HL-60/S4 treated with phorbol 12-myristate 13-acetate at 8.2 ng/mL for 4 days and 3 days (cell line): ENCODE results near the gene RASA3.
"Not testable (repeated sequence)": the region's sequence is repeated elsewhere in the genome, so short reads cannot be mapped to it uniquely, and the experiment has no call there.

Source experiments
- in situ Hi-C: fragments of 300-500 bp; cut with MboI; formaldehyde crosslinking; loops from 2 replicates; pipeline ENCODE4 v1.15.0; 2022; ENCODE audit warnings: low sequenced_read_pairs

RASA3 gene

DNA sequence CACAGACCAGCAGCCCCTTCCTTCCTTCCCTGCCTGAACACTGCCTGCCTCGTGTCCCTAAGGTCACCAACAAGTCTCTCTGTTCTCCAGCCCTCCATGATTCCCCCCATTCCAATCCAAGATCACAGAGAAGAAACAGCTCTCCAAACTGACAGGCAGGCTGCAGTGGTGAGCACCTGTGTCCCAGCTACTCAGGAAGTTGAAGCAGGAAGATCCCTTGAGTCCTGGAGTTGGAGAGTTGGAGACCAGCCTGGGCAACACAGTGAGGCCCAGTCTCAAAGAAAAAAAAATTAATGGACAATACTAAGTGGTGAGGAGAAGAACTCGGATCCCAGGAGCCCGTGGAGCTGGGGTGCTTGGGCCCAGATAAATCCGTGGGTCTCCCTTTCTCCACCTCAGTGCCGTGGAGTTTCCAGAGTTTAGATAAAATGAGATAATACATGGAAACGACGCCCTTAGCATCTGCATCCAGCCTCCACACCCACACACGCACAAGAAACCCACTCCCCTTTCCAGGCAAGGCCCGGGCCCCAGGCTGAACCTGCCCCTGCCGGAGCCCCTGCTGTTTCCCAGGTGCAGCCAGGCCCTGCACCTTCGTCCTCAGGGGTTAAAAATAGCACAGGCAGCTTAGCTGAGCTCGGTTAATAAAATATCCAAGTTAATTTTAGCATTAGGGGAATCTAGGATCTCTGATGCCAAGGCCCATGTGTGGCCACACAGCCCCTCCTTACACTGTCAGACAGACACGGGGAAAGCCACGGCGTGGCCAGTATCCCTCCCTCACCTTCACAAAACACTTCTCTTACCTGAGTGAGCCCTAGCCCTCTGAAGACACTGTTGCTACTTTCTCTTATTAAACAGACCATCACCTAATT lies 4.7 kb downstream of the RASA3 start:
- in situ Hi-C loops = loop anchor here (10.0 kb wide), 1 partner anchor 83 kb away; no protein-coding TSS in a partner anchor

- in situ Hi-C loops = loop anchor here (10.0 kb wide), 1 partner anchor 82 kb away; no protein-coding TSS in a partner anchor
Measured at GRCh38 chr13:114126789-114127472, 5.5 kb downstream of the RASA3 start.

GRCh38 chr13:114126086-114126485 lies 6.3 kb downstream of the RASA3 start:
- in situ Hi-C loops = loop anchor here (10.0 kb wide), 1 partner anchor 81 kb away; no protein-coding TSS in a partner anchor

DNA sequence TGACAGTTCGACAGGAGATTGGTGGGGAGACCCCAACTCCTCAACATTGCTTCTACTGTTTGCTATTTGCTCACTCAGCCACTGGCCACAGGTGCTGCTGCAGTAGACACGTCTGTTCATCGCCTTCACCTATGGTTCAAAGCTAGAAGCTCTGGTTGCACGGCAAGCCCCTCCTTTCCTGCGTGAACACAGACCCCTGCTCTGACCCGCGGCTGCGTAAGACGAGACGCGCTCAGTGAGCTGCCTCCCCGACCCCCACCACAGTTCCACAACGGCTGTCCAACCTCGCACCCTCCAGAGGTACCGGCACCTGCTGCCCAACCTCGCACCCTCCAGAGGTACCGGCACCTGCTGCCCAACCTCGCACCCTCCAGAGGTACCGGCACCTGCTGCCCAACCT lies 6.8 kb downstream of the RASA3 start:
- in situ Hi-C loops = loop anchor here (10.0 kb wide), 1 partner anchor 81 kb away; no protein-coding TSS in a partner anchor

DNA sequence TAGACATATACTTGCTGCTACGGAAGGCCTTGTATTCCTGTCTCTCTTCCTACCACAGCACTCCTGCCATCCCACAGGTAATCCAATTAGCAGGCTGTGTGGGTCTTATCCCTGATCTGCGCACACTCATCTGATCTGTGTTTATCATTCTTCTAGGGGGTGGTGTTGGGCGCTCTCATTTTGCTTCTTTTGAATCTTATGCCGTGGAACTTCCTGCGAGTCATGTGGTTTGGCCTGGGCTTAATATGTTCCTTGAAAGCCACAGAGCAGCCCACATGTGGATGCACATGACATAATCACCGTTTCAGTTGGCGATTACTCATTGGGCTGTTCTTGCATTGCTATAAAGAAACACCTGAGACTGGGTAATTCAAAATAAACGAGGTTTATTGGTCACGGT lies 7.5 kb downstream of the RASA3 start:
- in situ Hi-C loops = loop anchor here (10.0 kb wide), 1 partner anchor 80 kb away; no protein-coding TSS in a partner anchor

GRCh38 chr13:114124431-114124830 lies 8.0 kb downstream of the RASA3 start:
- in situ Hi-C loops = loop anchor here (10.0 kb wide), 1 partner anchor 80 kb away; no protein-coding TSS in a partner anchor

GRCh38 chr13:114123876-114124275 lies 8.5 kb downstream of the RASA3 start:
- in situ Hi-C loops = loop anchor here (10.0 kb wide), 1 partner anchor 79 kb away; no protein-coding TSS in a partner anchor

DNA sequence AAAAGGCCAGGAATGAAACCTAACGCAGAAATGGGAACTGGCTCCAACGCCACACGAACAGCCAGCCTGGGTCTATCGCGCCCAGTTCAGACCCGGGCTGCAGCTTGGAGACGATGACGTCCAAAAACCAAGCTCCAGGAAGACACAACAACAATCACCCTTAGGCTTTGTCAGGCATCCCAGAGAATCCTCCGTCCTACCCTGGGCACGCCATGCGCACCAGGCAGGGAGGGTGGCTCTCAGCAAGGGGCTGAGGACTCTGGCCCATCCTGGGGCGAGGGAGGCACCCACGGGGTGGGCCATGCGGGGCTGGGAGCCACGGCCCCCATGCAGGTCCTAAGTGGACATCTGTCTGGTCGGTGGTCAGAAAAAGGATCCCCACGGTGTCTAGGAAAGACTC lies 9.0 kb downstream of the RASA3 start:
- in situ Hi-C loops = loop anchor here (10.0 kb wide), 1 partner anchor 79 kb away; no protein-coding TSS in a partner anchor

DNA sequence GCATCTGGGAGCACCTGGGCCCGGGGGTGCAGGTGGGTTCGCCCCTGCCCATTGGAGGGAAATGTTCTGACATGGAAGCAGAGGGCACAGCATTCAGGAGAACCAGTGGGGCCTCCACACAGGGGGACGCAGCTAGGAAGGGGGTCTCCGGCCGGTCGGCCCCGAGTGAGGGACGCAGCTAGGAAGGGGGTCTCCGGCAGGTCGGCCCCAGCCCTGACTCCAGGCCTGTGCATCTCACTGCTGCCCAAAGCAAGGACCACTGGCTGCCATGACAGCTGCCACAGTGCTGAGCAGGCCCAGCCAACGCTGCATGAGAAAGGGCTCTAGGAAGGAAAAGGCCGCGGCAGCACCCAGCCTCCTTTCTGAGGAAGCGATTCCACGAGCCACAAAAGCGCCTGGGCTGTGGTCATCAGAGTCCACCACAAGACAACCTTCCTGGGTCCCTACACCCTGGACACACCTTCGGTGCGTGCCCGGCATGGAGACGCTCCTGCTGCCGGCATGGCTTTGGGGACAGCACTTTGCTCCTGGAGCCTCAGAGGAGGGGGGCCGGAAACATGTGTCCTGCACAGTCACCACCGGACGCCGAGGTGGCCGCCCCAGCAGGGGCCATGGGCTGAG lies 9.7 kb downstream of the RASA3 start:
- in situ Hi-C loops = loop anchor here (10.0 kb wide), 1 partner anchor 78 kb away; no protein-coding TSS in a partner anchor

DNA sequence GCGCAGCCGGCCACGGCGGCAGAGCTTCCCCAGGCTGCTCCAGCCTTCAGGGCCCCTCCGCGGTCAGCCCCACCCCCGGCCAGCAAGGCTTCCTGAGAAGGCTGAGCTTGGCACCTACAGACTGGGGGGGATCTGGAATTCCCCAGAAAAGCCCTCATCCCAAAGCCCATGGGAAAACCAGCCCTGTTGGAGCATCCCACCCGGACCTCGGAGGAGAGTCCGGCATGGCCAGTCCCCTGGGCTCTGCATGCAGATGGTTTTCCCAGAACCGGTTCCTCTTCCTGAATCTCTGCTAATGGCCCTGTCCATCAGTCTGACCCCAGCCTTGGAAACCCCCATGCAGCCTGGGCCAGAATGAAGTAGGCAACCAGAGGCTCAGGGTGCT lies 10.3 kb downstream of the RASA3 start:
- in situ Hi-C loops = loop anchor here (10.0 kb wide), 1 partner anchor 77 kb away; no protein-coding TSS in a partner anchor

GRCh38 chr13:114121496-114122126 lies 10.8 kb downstream of the RASA3 start:
- in situ Hi-C loops = loop anchor here (10.0 kb wide), 1 partner anchor 77 kb away; no protein-coding TSS in a partner anchor

DNA sequence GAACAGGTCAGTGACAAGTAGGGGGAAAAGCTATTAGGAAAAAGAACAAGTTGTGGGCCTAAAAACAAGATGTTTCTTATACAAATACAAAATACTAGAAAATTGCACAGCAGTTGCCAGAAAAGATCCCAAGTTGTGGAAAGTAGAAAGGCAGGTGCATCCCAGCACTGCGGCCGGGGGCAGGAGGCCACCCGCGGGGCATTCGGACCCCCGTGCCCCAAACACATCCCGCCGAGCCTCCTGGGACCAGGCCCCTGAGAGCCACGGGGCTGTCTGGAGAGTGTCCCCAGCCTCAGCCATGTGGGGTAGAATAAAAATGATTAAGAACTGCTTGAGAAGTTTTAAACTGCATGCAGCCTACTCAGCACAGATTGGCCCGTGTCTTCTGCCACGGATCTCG lies 11.4 kb downstream of the RASA3 start:
- in situ Hi-C loops = loop anchor here (10.0 kb wide), 1 partner anchor 76 kb away; no protein-coding TSS in a partner anchor

- in situ Hi-C loops = loop anchor here (10.0 kb wide), 1 partner anchor 76 kb away; no protein-coding TSS in a partner anchor
Measured at GRCh38 chr13:114120591-114121011, 11.8 kb downstream of the RASA3 start.

DNA sequence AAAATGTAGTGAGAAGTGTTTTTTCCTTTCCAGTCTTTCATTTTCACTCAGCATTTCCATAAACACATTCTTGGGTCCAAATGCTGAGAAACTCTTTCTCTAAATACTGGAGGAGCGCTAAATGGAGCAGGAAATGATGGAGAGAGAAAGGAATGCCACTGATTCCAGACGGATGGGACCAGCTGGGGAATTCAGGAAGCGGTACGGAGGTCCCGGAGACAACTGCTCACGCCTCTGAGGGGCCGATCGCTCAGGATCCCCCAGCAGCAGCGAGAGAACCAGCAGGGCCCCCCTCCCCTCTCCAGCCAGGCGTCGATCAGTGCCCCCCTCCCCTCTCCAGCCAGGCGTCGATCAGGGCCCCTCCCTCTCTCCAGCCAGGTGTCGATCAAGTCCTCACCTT lies 13.2 kb downstream of the RASA3 start:
- in situ Hi-C loops = no loop called here

DNA sequence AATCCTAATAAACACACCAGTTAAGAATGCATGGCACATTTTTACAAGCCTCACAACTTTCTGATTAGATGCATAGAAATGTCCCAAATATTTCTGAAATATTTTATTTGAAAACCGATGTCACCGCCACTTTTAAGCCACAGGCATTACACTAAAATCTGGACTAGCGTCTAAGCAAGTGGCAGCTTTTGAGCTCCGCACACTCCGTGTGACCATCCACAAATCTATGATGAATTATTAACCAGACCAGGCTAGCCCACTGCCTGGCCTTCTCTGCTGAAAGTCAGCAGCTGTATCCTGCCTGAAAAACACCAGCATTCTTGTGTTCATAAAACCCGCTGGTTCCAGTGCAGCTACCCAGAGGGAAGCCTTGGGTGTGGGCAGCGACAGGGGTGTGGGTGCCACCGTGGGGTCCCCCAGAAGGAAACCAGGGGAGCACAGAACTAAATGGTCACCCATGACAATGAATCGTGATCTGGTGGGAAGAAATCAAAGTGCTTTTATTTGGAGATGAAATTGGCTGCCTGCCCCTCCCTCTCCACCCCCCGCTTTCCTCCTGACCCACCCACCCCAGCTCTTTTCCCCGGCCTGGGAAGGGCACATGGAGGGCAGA lies 13.8 kb downstream of the RASA3 start:
- in situ Hi-C loops = no loop called here

GRCh38 chr13:114118086-114118485 lies 14.3 kb downstream of the RASA3 start:
- in situ Hi-C loops = no loop called here

DNA sequence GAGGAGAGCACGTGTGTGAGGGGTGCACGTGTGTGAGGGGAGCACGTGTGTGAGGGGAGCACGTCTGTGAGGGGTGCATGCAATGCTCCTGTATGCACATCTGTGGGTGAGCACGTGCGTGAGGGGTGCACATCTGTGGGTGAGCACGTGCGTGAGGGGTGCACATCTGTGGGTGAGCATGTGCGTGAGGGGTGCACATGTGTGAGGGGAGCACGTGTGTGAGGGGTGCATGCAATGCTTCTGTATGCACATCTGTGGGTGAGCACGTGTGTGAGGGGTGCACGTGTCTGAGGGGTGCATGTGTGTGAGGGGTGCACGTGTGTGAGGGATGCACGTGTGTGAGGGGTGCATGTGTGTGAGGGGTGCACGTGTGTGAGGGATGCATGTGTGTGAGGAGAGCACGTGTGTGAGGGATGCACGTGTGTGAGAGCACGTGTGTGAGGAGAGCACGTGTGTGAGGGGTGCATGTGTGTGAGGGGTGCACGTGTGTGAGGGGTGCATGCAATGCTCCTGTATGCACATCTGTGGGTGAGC lies 15.0 kb downstream of the RASA3 start:
- in situ Hi-C loops = not testable (repeated sequence)

DNA sequence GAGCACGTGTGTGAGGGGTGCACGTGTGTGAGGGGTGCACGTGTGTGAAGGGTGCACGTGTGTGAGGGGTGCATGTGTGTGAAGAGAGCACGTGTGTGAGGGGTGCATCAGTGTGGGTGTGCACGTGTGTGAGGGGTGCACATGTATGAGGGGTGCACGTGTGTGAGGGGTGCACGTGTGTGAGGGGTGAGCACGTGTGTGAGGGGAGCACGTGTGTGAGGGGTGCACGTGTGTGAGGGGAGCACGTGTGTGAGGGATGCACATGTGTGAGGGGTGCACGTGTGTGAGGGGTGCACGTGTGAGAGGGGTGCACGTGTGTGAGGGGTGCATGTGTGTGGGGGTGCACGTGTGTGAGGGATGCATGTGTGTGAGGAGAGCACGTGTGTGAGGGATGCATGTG lies 15.7 kb downstream of the RASA3 start:
- in situ Hi-C loops = no loop called here

- in situ Hi-C loops = no loop called here
Measured at GRCh38 chr13:114115796-114116195, 16.6 kb downstream of the RASA3 start.
